GM19397 (cell line): Measurements from ENCODE around the gene PDE4D.

Experiments used
- ATAC-seq: cut with Tn5 transposase; IDR thresholded peaks from one replicate; pipeline ENCODE4 v1.9.1; 2021; ENCODE audit warnings: mild to moderate bottlenecking, moderate library complexity; ENCODE audit not compliant: unreplicated experiment

PDE4D gene

DNA sequence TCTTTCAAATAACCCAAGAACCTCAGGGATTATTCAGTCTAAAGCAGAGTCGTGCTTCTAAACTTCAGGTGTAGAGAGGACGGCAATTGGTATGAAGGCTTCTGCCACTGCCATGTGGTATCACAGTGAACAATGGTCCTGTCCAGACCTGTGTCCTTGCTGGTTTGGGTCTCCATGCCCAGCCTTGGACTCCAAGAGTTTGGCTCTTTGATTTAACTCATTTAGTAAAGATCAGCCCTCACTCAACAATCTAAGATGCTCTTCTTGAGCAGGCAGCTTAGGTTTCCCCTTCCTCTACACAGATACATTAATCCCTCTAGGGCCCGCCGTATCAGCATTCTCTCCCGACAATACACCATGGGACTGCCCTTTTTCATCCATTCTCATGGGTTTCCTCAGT is 792.7 kb downstream of the PDE4D start:
- ATAC-seq: no peak

DNA sequence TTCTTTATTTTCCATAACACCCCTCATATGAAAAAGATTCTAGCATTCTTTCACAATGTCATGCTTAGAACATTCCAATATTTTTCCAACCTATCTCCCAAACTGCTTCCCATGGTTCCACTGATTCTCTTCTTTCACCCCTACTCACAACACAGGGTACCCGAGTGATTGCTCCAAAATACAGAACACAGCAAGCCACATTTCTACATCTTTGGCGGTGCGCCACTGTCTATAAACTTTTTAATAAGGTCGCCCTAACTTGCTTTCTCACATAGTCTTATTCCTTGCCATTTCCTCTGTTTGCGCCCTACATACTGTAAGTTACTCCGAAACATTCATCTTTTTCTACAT is 793.6 kb downstream of the PDE4D start:
- no peak for ATAC-seq

DNA sequence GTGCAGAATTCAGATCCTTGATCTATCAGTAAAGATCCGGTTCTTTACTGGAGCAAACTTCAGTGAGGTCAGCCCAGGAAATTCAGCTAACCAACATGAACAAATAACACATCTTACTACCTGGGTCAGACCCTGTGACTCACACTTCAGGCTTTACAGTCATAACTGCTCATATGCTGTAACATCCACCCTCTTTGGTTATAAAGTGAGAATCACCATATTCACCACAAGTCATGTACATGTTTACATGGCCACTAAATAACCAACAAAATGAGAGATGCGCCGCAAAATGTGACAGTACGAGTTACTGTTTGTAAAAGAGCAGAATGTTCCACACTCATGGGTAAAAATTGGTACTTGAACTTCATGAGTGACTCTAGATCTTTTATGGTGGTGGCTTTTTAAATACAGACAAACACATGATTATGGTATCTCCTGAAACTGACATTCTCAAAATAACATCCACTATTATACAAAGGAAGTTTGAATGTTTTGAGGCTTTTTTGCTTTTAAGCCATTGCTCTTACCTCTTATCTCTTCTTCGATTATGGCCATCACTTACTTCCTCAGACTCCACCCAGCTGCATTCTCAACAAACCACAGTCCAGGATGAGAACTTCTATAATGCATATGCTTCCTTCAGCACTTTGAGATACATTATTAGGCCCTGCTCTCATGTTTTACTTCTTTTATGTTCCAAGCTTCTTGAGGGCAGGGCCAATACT is 794.1 kb downstream of the PDE4D start:
- no peak for ATAC-seq

DNA sequence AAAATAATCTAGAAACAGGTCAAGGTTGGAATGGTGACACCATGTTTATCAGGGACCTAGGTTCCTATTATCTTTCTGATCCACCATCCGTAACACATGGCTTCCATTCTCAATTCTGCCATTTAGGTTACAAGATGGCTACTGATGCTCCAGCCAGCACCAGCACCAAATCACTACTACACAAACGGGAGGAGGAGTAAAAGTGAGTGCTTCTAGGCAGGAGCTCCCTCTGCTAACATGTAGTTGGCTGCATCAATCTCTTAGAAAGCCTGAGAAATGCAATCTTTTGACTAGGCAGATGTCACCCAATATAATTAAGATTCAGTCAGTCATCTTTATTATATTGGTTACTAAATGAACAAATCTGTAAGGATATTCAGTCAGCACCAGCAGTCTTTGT is 794.8 kb downstream of the PDE4D start:
- ATAC-seq: no peak

DNA sequence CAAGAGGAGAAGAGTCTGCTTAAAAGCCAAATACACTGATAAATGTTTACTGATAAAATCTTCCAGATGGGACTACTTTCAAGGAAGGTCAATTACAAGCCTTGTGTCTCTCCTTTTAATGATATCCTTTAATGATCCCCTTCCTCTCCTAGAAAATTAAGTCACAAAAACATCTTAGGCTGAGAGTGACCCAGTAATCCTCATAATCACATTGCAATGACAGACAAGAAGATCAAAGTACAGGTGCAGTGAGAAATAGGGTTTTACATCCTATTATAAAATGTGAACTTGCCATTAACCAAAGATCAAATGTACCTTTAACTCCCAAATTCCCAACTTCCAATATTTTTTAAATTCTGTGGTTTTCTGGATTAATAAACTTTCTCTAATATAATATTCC is 795.8 kb downstream of the PDE4D start:
- ATAC-seq: no peak

DNA sequence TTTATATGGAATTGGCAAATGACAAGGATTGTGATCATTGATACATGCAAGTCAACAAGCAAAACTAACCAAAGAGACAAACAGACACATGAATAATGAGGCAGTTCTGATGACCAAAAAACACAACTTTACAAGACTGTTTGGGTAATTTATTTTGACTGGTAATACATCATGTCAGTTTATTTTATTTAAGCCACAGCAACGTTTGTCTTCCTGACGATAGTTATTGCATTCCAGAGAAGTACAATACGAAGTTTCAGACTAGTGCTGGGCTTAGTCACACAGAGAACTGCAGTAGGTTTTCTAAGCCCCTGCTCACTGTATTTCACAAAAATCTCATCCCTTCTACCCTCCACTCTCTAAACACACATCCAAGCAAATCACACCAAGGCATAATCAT is 796.4 kb downstream of the PDE4D start:
- ATAC-seq: no peak

DNA sequence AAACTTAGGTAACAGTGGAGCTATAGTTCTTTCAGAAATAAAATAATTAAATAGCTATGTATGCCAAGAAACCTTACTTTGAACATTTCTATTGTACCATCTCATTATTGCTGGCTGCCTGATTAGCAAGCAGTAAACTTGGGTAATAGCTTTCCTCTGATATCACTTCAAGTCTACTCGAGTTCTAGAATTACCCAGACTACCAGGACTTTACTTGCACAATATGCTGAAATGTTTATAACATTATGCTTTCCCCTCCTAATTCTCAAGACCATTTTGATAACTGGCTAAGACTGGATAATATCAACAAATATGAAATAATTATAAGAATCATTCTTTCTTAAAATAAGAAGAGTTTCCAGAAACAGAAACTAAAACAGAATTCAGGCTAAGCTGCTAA is 798.0 kb downstream of the PDE4D start:
- no peak for ATAC-seq

DNA sequence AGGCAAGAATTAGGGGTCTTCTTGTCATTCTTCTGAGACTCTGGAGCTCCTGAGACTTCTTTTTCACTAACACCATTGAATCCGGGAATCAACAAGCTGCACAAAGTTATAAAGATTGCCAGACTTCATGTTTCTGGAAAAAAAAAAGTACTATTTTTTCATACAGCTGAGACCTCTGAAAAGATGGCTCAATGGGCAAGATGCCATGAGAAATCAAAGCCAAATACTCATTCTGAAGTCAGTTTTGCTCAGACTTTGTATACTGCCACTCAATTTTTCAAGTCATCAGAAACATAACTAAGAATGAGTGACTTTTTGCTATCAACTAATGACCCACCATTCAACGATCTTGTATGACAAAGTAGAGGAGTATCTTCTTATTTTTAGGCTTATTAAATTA is 798.7 kb downstream of the PDE4D start:
- ATAC-seq: no peak

DNA sequence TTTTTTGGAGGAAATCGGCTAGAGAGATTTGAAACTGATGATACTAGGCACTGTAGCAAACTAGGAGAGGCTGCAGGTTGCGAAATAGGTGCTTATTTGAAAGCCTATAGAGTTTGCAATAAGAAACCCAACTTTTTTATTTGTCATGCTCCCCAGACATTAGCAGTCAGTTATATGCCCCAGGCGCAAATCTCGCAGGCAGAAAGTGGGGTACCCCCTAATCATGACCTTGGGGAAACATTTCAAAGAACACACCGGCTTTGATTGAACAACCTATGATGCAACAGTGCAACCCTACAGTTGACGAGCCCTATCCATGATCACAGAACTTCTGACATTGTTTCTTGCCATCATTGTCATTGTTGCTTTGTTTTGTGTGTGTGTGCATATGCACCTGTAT is 800.2 kb downstream of the PDE4D start:
- ATAC-seq: no peak

DNA sequence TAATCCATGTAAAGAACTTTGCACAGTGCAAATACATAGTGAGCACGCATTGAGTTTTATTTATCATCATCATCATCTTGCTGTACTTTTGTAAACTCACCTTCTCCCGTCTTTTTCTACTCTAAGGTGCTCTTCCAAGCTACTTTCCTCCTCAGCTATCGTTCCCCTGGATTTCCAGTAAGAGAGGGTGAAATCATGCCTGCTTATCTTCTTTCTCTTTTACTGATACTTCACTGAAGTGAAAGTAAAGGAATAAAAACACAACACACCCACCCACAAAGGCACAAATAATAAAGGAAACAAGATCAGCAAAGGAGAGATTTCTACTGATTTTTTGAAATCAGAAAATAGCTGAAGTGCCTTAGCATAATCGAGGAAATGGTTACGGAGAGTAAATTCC is 800.8 kb downstream of the PDE4D start:
- ATAC-seq: no peak

DNA sequence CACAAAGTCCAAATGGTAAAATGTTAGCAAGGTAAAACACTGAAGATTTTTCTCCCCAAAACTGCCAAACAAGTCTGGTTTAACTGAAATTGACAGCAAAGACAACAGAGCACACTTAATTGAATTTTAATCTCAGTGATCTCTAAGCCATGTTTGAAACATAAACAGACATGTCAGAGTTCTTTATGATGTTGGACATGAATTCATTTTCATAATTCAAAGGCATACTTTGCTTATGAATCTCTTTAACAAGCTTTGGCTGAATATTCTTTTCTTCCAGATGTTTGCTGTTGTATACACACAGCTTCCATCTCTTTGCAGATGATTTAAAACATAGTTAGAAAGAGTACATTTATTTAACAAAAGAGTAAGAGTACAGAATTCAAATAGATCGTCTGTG is 801.6 kb downstream of the PDE4D start:
- ATAC-seq: no peak

DNA sequence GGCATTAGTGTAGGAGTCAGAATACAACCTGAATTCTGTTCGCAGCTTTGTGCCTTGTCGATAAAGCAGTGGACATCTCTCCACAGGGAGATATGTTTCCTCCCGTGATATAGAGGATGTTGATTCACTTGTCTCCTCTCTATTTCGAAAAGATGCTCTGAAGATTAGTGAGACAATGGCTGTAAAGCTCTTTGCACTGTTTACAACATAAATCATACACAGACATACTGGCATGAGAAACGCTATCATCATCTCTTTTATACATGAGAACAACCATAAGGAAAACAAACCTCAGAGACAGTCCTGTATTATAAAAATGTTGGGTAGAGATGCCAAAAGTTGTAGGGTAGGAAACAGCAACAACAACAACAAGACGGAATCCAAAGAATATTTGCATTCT is 803.2 kb downstream of the PDE4D start:
- no peak for ATAC-seq

DNA sequence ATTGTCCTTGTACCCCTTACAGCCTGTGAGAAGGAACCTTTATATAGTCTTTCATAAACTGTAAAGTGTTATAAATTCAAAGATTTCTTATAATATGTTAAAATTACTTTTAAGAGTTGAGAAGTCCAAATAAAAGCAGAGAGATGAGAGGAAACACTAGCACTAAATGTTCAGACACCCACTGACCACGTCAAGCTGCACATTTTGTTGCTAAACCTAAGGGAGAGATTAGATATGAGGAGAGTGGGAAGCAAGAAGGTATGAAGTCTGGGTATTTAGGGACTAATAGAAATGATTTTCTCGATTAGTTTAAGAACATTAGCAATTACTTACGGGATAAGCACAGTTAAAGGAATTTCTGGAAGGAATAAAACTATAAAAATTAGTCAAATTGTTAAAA is 803.8 kb downstream of the PDE4D start:
- no peak for ATAC-seq

DNA sequence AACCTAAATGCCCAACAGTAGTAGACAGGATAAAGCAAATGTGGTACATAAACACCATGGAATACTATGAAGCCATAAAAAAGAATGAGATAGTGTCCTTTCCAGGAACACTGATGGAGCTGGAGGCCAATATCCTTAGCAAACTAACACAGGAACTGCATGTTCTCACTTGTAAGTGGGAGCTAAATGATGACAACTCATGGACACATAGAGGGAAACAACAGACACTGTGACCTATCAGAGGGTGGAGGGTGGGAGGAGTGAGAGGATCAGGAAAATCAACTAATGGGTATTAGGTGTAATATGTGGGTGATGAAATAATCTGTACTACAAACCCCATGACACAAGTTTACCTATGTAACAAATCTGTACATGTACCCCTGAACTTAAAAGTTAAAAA is 805.0 kb downstream of the PDE4D start:
- ATAC-seq: no peak

DNA sequence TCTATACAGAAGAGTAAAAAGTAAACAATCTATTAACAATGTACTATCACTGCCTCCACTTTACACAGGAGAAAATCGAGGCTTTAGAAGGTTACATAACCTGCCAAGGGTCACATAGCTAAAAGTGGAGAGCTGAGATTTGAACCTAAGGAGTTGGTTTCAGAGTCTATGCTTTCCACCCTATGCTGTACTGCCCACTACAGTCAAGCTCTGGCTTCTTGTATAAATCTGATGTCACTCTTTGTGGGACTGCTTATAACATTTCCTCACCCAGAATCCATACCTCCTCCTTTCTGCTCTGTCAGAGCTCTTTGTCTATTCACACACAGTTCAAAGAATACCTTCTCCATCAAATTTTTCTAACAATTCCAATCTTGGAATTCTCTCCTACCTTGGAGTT is 807.5 kb downstream of the PDE4D start:
- ATAC-seq: no peak

DNA sequence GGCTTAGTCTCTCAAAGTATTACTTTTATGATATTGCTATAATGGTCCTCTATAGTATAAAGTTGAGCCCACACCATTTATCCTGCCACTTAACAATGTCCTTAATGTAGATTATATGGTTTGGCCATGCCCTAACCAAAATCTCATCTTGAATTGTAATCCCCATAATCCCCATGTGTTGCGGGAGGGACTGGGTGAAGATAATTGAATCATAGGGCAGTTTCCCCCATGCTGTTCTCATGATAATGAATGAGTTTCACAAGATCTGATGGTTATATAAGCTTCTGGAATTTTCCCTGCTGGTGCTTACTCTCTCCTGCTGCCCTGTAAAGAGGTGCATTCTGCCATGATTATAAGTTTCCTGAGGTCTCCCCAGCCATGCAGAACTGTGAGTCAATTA is 811.8 kb downstream of the PDE4D start:
- no peak for ATAC-seq

DNA sequence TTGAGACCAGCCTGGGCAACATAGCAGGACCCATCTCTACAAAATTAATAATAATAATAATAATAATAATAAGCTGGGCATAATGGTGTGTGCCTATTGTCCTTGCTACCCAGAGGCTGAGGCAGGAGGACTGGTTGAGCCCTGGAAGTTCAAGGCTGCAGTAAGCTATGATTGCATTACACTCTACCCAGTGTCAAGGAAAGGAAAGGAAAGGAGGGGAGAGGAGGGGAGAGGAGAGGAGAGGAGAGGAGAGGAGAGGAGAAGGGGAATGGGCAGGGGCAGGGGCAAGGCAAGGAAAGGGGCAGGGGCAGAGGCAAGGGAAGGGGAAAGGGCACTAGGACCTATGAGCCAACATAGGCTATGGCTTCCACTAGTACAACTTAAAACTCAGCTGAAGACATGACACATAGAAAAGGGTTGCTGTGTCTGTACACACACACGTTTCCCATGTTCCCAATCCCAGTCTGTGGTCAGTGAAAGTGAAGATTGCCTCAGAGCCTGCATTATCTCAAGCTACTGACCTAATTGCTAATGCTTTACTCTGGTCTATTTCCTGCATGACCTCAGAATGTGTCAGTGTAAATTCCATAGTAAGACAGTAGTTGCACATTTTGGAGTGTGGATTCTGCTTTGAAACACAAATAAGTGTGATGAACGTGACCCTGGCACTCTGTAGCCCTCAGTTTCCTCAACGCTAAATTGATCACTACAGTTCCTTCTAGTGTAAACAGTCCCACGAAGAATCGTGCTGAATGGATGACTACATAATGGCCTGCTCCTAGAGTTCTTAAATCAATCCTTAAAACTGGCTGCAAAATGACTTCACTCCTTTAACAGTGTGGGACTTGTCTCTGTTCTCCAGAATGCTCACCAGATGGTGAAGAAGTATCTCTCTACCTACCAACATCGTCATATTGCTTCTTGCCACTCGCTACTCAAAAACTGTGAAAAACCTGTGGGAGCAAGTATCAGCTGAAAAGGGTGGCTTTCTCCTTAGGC is 813.6 kb downstream of the PDE4D start:
- no peak for ATAC-seq

DNA sequence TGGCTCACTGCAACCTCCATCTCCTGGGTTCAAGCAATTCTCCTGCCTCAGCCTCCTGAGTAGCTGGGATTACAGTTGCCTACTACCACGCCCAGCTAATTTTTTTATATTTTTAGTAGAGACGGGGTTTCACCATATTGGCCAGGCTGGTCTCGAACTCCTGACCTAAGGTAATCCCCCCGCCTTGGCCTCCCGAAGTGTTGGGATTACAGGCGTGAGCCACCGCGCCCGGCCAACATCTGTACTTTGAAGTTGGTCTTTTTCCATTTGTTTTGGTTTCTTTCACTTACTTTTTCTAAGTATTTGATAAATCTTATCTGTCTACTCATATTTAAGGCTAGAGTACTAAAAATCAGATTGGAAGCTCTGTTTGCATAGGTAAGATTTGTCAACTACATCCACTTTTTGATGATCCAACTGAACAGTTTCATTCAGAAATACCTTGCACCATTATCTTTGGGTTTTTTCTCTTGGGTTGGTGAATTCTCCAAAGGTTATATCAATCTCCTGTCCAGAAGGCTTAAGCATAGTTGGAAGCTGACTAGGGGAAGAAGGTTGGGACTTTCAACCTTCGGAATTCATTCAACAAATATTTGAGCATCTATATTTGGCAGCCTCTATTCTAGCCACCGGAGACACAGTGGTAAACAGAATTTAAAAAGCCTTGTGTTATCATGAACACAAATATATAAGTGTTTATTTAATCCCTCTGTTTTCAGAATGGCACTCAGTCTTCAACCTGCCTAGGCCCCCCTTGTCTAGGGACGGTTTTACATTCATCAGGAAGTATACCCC is 821.6 kb downstream of the PDE4D start:
- no peak for ATAC-seq

DNA sequence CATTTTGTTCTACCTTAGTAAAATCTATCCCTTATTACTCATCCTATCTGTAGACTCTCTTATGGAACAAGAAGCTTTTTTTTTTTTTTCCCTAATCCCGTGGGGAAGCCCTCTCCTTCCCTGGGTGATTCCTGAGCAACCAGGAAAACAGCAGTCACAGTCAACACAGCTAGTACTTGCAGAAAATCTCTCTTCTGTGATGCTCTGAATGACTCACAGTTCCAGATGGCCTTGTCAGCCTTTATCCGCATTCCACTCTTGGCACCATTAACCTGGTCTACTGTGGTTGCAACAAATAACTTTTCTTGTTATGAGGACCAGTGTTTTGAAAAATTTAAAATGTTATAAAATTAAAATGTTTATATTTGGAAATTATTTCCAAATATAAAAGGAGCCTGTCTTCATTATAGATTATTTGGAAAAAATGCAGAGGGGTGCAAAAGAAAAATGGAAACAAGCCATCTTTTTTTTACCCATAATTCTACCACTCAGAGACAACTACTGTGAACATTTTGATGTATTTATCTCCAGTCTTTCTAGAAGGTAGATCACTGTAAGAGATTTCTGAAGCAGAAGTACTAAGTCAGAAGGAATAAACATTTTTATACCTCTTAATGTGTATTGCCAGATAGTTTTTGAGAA is 824.0 kb downstream of the PDE4D start:
- no peak for ATAC-seq

DNA sequence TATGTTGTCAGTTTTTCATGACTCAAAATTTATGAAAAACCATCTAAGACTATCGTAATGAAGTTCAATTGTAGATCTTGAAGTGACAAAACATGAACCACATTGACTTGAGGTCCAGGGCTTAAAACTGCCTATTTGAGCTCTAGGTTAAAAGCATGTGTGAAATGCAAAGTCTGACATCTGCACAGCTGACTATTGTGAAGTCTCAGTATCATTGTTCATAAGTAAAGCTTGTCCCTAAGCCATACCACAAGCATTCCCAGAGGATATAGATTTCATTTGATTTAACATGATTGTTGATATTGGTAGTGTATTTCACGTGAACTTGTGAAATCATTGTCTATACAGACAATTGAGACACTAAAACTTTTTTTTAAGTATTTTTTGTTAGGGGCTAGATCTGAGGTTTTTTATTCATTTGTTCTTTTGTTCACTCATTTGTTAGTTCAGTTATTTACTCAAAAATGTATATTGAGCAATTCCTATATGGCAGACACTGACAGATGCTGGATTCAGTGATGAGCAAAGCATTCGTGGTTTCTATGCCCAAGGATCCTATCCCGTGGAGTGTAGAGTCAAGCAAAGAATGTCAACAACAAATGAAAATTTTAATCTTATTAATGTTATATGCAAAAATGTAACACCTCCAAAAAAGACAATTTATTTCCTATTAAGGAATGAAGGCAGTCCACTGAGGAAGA is 825.4 kb downstream of the PDE4D start:
- no peak for ATAC-seq
